Measurements from ENCODE around the gene GREB1L. TPM values are rescaled to one million over a fixed set of nuclear protein-coding genes. Genes with fewer than 3 reads are reported as not detected.
"Not testable (repeated sequence)": the region's sequence is repeated elsewhere in the genome, so short reads cannot be mapped to it uniquely, and the experiment has no call there.

The GREB1L gene
- total and polyA plus RNA-seq, 2 donors, result 0.09 to 0.50 TPM

GRCh38 chr18:21361307-21361880 is 119.4 kb downstream of the GREB1L start:
- H3K9me3 ChIP-seq (ENCODE audit: control insufficient read depth in 2 of 2, insufficient read depth in 1 of 2, low read length in 1 of 2), result no peaks in the 10 kb centered on the region
- no peaks in the 10 kb centered on the region for H3K36me3 ChIP-seq (ENCODE audit: control insufficient read depth in 2 of 2, insufficient read depth in 2 of 2, low read length in 1 of 2)
- no peak for DNase-seq (ENCODE audit: low read depth in 6 of 9, low spot score in 9 of 9)
- H3K27ac ChIP-seq (ENCODE audit: low read depth in 1 of 2, low read length in 1 of 2), result no peak overlapping the region
- no peak overlapping the region for H3K4me3 ChIP-seq (ENCODE audit: low read length in 2 of 2)
- no peaks in the 10 kb centered on the region for H3K27me3 ChIP-seq (ENCODE audit: control insufficient read depth in 2 of 2, insufficient read depth in 1 of 2, low read length in 1 of 2)
- H3K4me1 ChIP-seq (ENCODE audit: control insufficient read depth in 2 of 2, insufficient read depth in 2 of 2, low read length in 2 of 2), result no peaks in the 10 kb centered on the region

GRCh38 chr18:21362831-21363230 is 120.8 kb downstream of the GREB1L start:
- no peaks in the 10 kb centered on the region for H3K4me1 ChIP-seq (ENCODE audit: control insufficient read depth in 2 of 2, insufficient read depth in 2 of 2, low read length in 2 of 2)
- no peak overlapping the region for H3K27ac ChIP-seq (ENCODE audit: low read depth in 1 of 2, low read length in 1 of 2)
- DNase-seq (ENCODE audit: low read depth in 6 of 9, low spot score in 9 of 9), result no peak
- H3K27me3 ChIP-seq (ENCODE audit: control insufficient read depth in 2 of 2, insufficient read depth in 1 of 2, low read length in 1 of 2), result no peaks in the 10 kb centered on the region
- WGBS, result 78% methylated on average over 1 of the region's 1 CpG
- H3K36me3 ChIP-seq (ENCODE audit: control insufficient read depth in 2 of 2, insufficient read depth in 2 of 2, low read length in 1 of 2), result no peaks in the 10 kb centered on the region
- no peaks in the 10 kb centered on the region for H3K9me3 ChIP-seq (ENCODE audit: control insufficient read depth in 2 of 2, insufficient read depth in 1 of 2, low read length in 1 of 2)
- H3K4me3 ChIP-seq (ENCODE audit: low read length in 2 of 2), result no peak overlapping the region

- DNase-seq (ENCODE audit: low read depth in 6 of 9, low spot score in 9 of 9), result no peak
- no peaks in the 10 kb centered on the region for H3K27me3 ChIP-seq (ENCODE audit: control insufficient read depth in 2 of 2, insufficient read depth in 1 of 2, low read length in 1 of 2)
- H3K4me1 ChIP-seq (ENCODE audit: control insufficient read depth in 2 of 2, insufficient read depth in 2 of 2, low read length in 2 of 2), result no peaks in the 10 kb centered on the region
- H3K27ac ChIP-seq (ENCODE audit: low read depth in 1 of 2, low read length in 1 of 2), result no peak overlapping the region
- H3K9me3 ChIP-seq (ENCODE audit: control insufficient read depth in 2 of 2, insufficient read depth in 1 of 2, low read length in 1 of 2), result no peaks in the 10 kb centered on the region
- no peak overlapping the region for H3K4me3 ChIP-seq (ENCODE audit: low read length in 2 of 2)
- 2% methylated on average over 1 of the region's 1 CpG for WGBS
- H3K36me3 ChIP-seq (ENCODE audit: control insufficient read depth in 2 of 2, insufficient read depth in 2 of 2, low read length in 1 of 2), result no peaks in the 10 kb centered on the region
These were observed 121.3 kb downstream of the GREB1L start for GRCh38 chr18:21363348-21363747.

GRCh38 chr18:21364471-21364870 is 122.4 kb downstream of the GREB1L start:
- Histone ChIP-seq H3K27ac (ENCODE audit: low read depth in 1 of 2, low read length in 1 of 2) (no peak overlapping the region), H3K27me3 (ENCODE audit: control insufficient read depth in 2 of 2, insufficient read depth in 1 of 2, low read length in 1 of 2) (no peaks in the 10 kb centered on the region), H3K9me3 (ENCODE audit: control insufficient read depth in 2 of 2, insufficient read depth in 1 of 2, low read length in 1 of 2) (no peaks in the 10 kb centered on the region), H3K4me3 (ENCODE audit: low read length in 2 of 2) (no peak overlapping the region), H3K36me3 (ENCODE audit: control insufficient read depth in 2 of 2, insufficient read depth in 2 of 2, low read length in 1 of 2) (no peaks in the 10 kb centered on the region), H3K4me1 (ENCODE audit: control insufficient read depth in 2 of 2, insufficient read depth in 2 of 2, low read length in 2 of 2) (no peaks in the 10 kb centered on the region)
- WGBS, result 84% methylated on average over 2 of the region's 2 CpGs
- no peak for DNase-seq (ENCODE audit: low read depth in 6 of 9, low spot score in 9 of 9)

GRCh38 chr18:21366896-21367295 is 124.9 kb downstream of the GREB1L start:
- DNase-seq (ENCODE audit: low read depth in 6 of 9, low spot score in 9 of 9), result no peak
- H3K4me1 ChIP-seq (ENCODE audit: control insufficient read depth in 2 of 2, insufficient read depth in 2 of 2, low read length in 2 of 2), result no peaks in the 10 kb centered on the region
- H3K4me3 ChIP-seq (ENCODE audit: low read length in 2 of 2), result no peak overlapping the region
- no peaks in the 10 kb centered on the region for H3K27me3 ChIP-seq (ENCODE audit: control insufficient read depth in 2 of 2, insufficient read depth in 1 of 2, low read length in 1 of 2)
- no peaks in the 10 kb centered on the region for H3K36me3 ChIP-seq (ENCODE audit: control insufficient read depth in 2 of 2, insufficient read depth in 2 of 2, low read length in 1 of 2)
- WGBS, result 97% methylated on average over 2 of the region's 2 CpGs
- no peak overlapping the region for H3K27ac ChIP-seq (ENCODE audit: low read depth in 1 of 2, low read length in 1 of 2)
- H3K9me3 ChIP-seq (ENCODE audit: control insufficient read depth in 2 of 2, insufficient read depth in 1 of 2, low read length in 1 of 2), result no peaks in the 10 kb centered on the region

GRCh38 chr18:21369146-21369545 is 127.1 kb downstream of the GREB1L start:
- Histone ChIP-seq H3K27ac (ENCODE audit: low read depth in 1 of 2, low read length in 1 of 2) (no peak overlapping the region), H3K4me1 (ENCODE audit: control insufficient read depth in 2 of 2, insufficient read depth in 2 of 2, low read length in 2 of 2) (no peaks in the 10 kb centered on the region), H3K4me3 (ENCODE audit: low read length in 2 of 2) (no peak overlapping the region), H3K9me3 (ENCODE audit: control insufficient read depth in 2 of 2, insufficient read depth in 1 of 2, low read length in 1 of 2) (no peaks in the 10 kb centered on the region), H3K36me3 (ENCODE audit: control insufficient read depth in 2 of 2, insufficient read depth in 2 of 2, low read length in 1 of 2) (no peaks in the 10 kb centered on the region), H3K27me3 (ENCODE audit: control insufficient read depth in 2 of 2, insufficient read depth in 1 of 2, low read length in 1 of 2) (no peaks in the 10 kb centered on the region)
- 82% methylated on average over 4 of the region's 4 CpGs for WGBS
- no peak for DNase-seq (ENCODE audit: low read depth in 6 of 9, low spot score in 9 of 9)

GRCh38 chr18:21369597-21369996 is 127.6 kb downstream of the GREB1L start:
- 96% methylated on average over 7 of the region's 7 CpGs for WGBS
- not testable (repeated sequence) for H3K4me1 ChIP-seq (ENCODE audit: control insufficient read depth in 2 of 2, insufficient read depth in 2 of 2, low read length in 2 of 2); H3K27ac ChIP-seq (ENCODE audit: low read depth in 1 of 2, low read length in 1 of 2); H3K4me3 ChIP-seq (ENCODE audit: low read length in 2 of 2); H3K27me3 ChIP-seq (ENCODE audit: control insufficient read depth in 2 of 2, insufficient read depth in 1 of 2, low read length in 1 of 2); H3K9me3 ChIP-seq (ENCODE audit: control insufficient read depth in 2 of 2, insufficient read depth in 1 of 2, low read length in 1 of 2); DNase-seq (ENCODE audit: low read depth in 6 of 9, low spot score in 9 of 9); H3K36me3 ChIP-seq (ENCODE audit: control insufficient read depth in 2 of 2, insufficient read depth in 2 of 2, low read length in 1 of 2)

- no peaks in the 10 kb centered on the region for H3K9me3 ChIP-seq (ENCODE audit: control insufficient read depth in 2 of 2, insufficient read depth in 1 of 2, low read length in 1 of 2)
- no peaks in the 10 kb centered on the region for H3K27me3 ChIP-seq (ENCODE audit: control insufficient read depth in 2 of 2, insufficient read depth in 1 of 2, low read length in 1 of 2)
- H3K27ac ChIP-seq (ENCODE audit: low read depth in 1 of 2, low read length in 1 of 2), result no peak overlapping the region
- H3K4me1 ChIP-seq (ENCODE audit: control insufficient read depth in 2 of 2, insufficient read depth in 2 of 2, low read length in 2 of 2), result no peaks in the 10 kb centered on the region
- DNase-seq (ENCODE audit: low read depth in 6 of 9, low spot score in 9 of 9), result no peak
- H3K4me3 ChIP-seq (ENCODE audit: low read length in 2 of 2), result no peak overlapping the region
- 93% methylated on average over 1 of the region's 1 CpG for WGBS
- no peaks in the 10 kb centered on the region for H3K36me3 ChIP-seq (ENCODE audit: control insufficient read depth in 2 of 2, insufficient read depth in 2 of 2, low read length in 1 of 2)
These were observed 141.0 kb downstream of the GREB1L start for GRCh38 chr18:21383031-21383430.

GRCh38 chr18:21386523-21387240 is 144.7 kb downstream of the GREB1L start:
- Histone ChIP-seq H3K36me3 (ENCODE audit: control insufficient read depth in 2 of 2, insufficient read depth in 2 of 2, low read length in 1 of 2) (no peaks in the 10 kb centered on the region), H3K4me3 (ENCODE audit: low read length in 2 of 2) (no peak overlapping the region), H3K27me3 (ENCODE audit: control insufficient read depth in 2 of 2, insufficient read depth in 1 of 2, low read length in 1 of 2) (no peaks in the 10 kb centered on the region), H3K9me3 (ENCODE audit: control insufficient read depth in 2 of 2, insufficient read depth in 1 of 2, low read length in 1 of 2) (no peaks in the 10 kb centered on the region), H3K27ac (ENCODE audit: low read depth in 1 of 2, low read length in 1 of 2) (no peak overlapping the region), H3K4me1 (ENCODE audit: control insufficient read depth in 2 of 2, insufficient read depth in 2 of 2, low read length in 2 of 2) (no peaks in the 10 kb centered on the region)
- DNase-seq (ENCODE audit: low read depth in 6 of 9, low spot score in 9 of 9), result no peak
- WGBS, result 92% methylated on average over 11 of the region's 11 CpGs

Data from thymus (tissue), 11 donors.